GM12878 (cell line): ENCODE results near the gene PAGE5. TPM values are rescaled to one million over a fixed set of nuclear protein-coding genes. Genes with fewer than 3 reads are reported as not detected.

Experiments used
- ATAC-seq: fragments of 200-7000 bp; cut with Tn5 transposase; 3 replicates; pipeline ENCODE4 v1.9.1; 2020; ENCODE audit warnings: mild to moderate bottlenecking, moderate library complexity
- BruUV-seq: library from RNA; stranded (reverse); fragments of 400-500 nt; replicated peaks from 2 replicates; lab custom pipeline; 2021; lab: Mats Ljungman, UMichigan
- CTCF ChIA-PET: fragments of 300-600 bp; sonication (Branson Sonifier 250); formaldehyde crosslinking; extraction: SDS; loops from one replicate; lab custom pipeline; 2021; ENCODE audit warnings: inconsistent platforms; lab: Yijun Ruan, JAX
- POLR2A ChIA-PET: fragments of 350-600 bp; formaldehyde crosslinking; extraction: SDS; loops from one replicate; lab custom pipeline; 2021; ENCODE audit warnings: inconsistent platforms; lab: Charles Lee
- RAD21 ChIA-PET: fragments of 300-600 bp; sonication (Branson Sonifier 250); formaldehyde crosslinking; loops from one replicate; lab custom pipeline; 2023; ENCODE audit warnings: antibody characterized with exemption; ENCODE audit not compliant: unreplicated experiment; lab: Charles Lee
- SMC1A ChIA-PET: fragments of 300-600 bp; sonication (Branson Sonifier 250); formaldehyde crosslinking; loops from one replicate; lab custom pipeline; 2023; ENCODE audit not compliant: unreplicated experiment, uncharacterized antibody; lab: Charles Lee
- DNase-seq: peaks from one replicate; pipeline ENCODE4 v3.0.0-alpha.2; 2011; ENCODE audit warnings: low read depth, low spot score
- FAIRE-seq: peaks from 3 replicates; lab custom pipeline; 2011; peaks lifted over from hg19 to GRCh38; lab: Jason Lieb, UNC
- H2AFZ ChIP-seq: 2 replicates; pipeline ENCODE4 v1.6.0; 2011; ENCODE audit warnings: low read depth, low read length, control low read depth; ENCODE audit not compliant: control insufficient read depth
- H3K27ac ChIP-seq: 2 replicates; pipeline ENCODE4 v1.5.1; 2011; ENCODE audit warnings: control low read depth; ENCODE audit not compliant: control insufficient read depth, insufficient read depth
- H3K27me3 ChIP-seq, 2 experiments: replicated peaks in 1 of 2; 2 replicates each; pipeline versions ENCODE4 v1.6.0 to v1.6.1; 2011; ENCODE audit warnings: low read length in 1 of 2; ENCODE audit not compliant: control insufficient read depth in 2 of 2, insufficient read depth in 2 of 2
- H3K36me3 ChIP-seq, 2 experiments: 2 replicates each; pipeline ENCODE4 v1.5.1; 2011; ENCODE audit warnings: low read length in 1 of 2; ENCODE audit not compliant: control insufficient read depth in 2 of 2, insufficient read depth in 2 of 2
- H3K4me1 ChIP-seq: 2 replicates; pipeline ENCODE4 v1.6.1; 2011; ENCODE audit warnings: mild to moderate bottlenecking, low read length, moderate library complexity, mixed read lengths; ENCODE audit not compliant: control insufficient read depth, insufficient read depth
- H3K4me2 ChIP-seq: 2 replicates; pipeline ENCODE4 v1.6.0; 2011; ENCODE audit warnings: control low read depth; ENCODE audit not compliant: control insufficient read depth, insufficient read depth
- H3K4me3 ChIP-seq: fragments of 200-600 bp; sonication (generic); 2 replicates; pipeline ENCODE4 v1.5.1; 2016
- H3K79me2 ChIP-seq: 2 replicates; pipeline ENCODE4 v1.6.0; 2011; ENCODE audit warnings: low read length; ENCODE audit not compliant: control insufficient read depth, insufficient read depth
- H3K9ac ChIP-seq: 2 replicates; pipeline ENCODE4 v1.8.0; 2011; ENCODE audit warnings: low read length, control low read depth, mixed read lengths; ENCODE audit not compliant: control insufficient read depth, insufficient read depth
- H3K9me3 ChIP-seq: replicated peaks from 3 replicates; pipeline ENCODE4 v1.5.1; 2011; ENCODE audit warnings: mild to moderate bottlenecking, low read length; ENCODE audit not compliant: control insufficient read depth, insufficient read depth
- H4K20me1 ChIP-seq: 2 replicates; pipeline ENCODE4 v1.6.0; 2011; ENCODE audit not compliant: control insufficient read depth, insufficient read depth
- ATF3 ChIP-seq: IDR thresholded peaks from 2 replicates; pipeline ENCODE4 v1.6.1; 2011; ENCODE audit warnings: low read depth, mild to moderate bottlenecking, low read length, moderate library complexity, borderline replicate concordance; ENCODE audit errors: extremely low read depth
- CBFB ChIP-seq: IDR thresholded peaks from 2 replicates; pipeline ENCODE4 v1.6.1; 2016; ENCODE audit warnings: antibody characterized with exemption, low read depth
- E2F4 ChIP-seq: IDR thresholded peaks from 2 replicates; pipeline ENCODE4 v1.6.1; 2012; ENCODE audit warnings: low read depth, low read length, improper control_type of control experiment
- ELK1 ChIP-seq: IDR thresholded peaks from 2 replicates; pipeline ENCODE4 v1.6.1; 2012; ENCODE audit warnings: low read depth, low read length, improper control_type of control experiment
- HSF1 ChIP-seq: fragments of 150-350 bp; IDR thresholded peaks from 2 replicates; pipeline ENCODE4 v1.6.1; 2014; ENCODE audit warnings: mild to moderate bottlenecking, low read depth, low read length
- IRF3 ChIP-seq: fragments of 450-650 bp; IDR thresholded peaks from 2 replicates; pipeline ENCODE4 v1.6.1; 2014; ENCODE audit warnings: mild to moderate bottlenecking
- NR2C2 ChIP-seq: IDR thresholded peaks from 2 replicates; pipeline ENCODE4 v1.6.1; 2011; ENCODE audit warnings: borderline replicate concordance, low read depth; ENCODE audit not compliant: control insufficient read depth, insufficient read length
- PKNOX1 ChIP-seq: fragments of 450-650 bp; IDR thresholded peaks from 2 replicates; pipeline ENCODE4 v1.6.1; 2016; ENCODE audit warnings: mild to moderate bottlenecking
- RAD21 ChIP-seq: IDR thresholded peaks from 2 replicates; pipeline ENCODE4 v1.6.1; 2011; ENCODE audit warnings: mild to moderate bottlenecking, low read depth, low read length, moderate library complexity; ENCODE audit not compliant: insufficient read depth
- SPI1 ChIP-seq: IDR thresholded peaks from 2 replicates; pipeline ENCODE4 v1.6.1; 2011; ENCODE audit warnings: low read depth, mild to moderate bottlenecking, low read length, moderate library complexity, borderline replicate concordance; ENCODE audit not compliant: insufficient read depth
- TCF7 ChIP-seq: IDR thresholded peaks from 2 replicates; pipeline ENCODE4 v1.6.1; 2014; ENCODE audit warnings: antibody characterized with exemption, borderline replicate concordance
- WGBS: methylation state at CpG from one replicate; pipeline ENCODE4 v1.1.6; 2016; ENCODE audit warnings: low lambda C conversion rate; ENCODE audit not compliant: insufficient replicate concordance, insufficient coverage; ENCODE audit errors: missing lambda C conversion rate; 5-methylcytosine and 5-hydroxymethylcytosine counted together
- in situ Hi-C: fragments of 300-500 bp; cut with MboI; formaldehyde crosslinking; loops from 9 replicates; pipeline ENCODE4 v1.14.3; 2018; ENCODE audit warnings: mixed read lengths
- intact Hi-C: fragments of 100-400 bp; cut with micrococcal nuclease; formaldehyde crosslinking; loops from one replicate; pipeline ENCODE4 v1.14.2; 2022; ENCODE audit not compliant: unreplicated experiment
- polyA plus RNA-seq, 11 experiments: library from polyadenylated mRNA; depleted of rRNA in 4 of 11; unstranded in 6 of 11; stranded (reverse) in 5 of 11; fragments of >200 nt; fragmentation: Nextera tagmentation in 4 of 11; fragmentation: Illumina TruSeq in 1 of 11; extraction: Ambion mirVana in 4 of 11; extraction: Trizol in 1 of 11; gene quantifications; 1 replicate in 1 of 11; 2 replicates in 10 of 11; pipeline versions ENCODE4 v1.2.1 to v1.2.3, GENCODE V29; 2011 to 2016; ENCODE audit warnings: inconsistent platforms in 2 of 11, missing spikeins in 2 of 11, low read depth in 1 of 11
- total RNA-seq, 4 experiments: library from RNA; depleted of rRNA in 3 of 4; stranded (reverse); fragments of >200 nt in 3 of 4; fragmentation: Illumina TruSeq in 1 of 4; extraction: Trizol in 1 of 4; gene quantifications; 2 replicates each; pipeline versions ENCODE4 v1.2.1 to v1.2.3, GENCODE V29; 2013 to 2021

Gene PAGE5
- total and polyA plus RNA-seq, 10 of the 15 experiments (the other 5 are each of a cell fraction or from before 2014, with no cell fraction given): 0.23 to 3.7 (median 0.47) TPM; not detected in 6

GRCh38 chrX:55213381-55213780 lies 6.8 kb upstream of the PAGE5 start:
- Histone ChIP-seq H3K27me3 (no peaks in the 10 kb centered on the region), H3K27ac (no peak overlapping the region), H3K36me3 (no peaks in the 10 kb centered on the region), H3K9ac (no peak overlapping the region), H3K9me3 (no peaks in the 10 kb centered on the region), H3K4me2 (no peak overlapping the region), H3K79me2 (no peaks in the 10 kb centered on the region), H2AFZ (no peak overlapping the region), H4K20me1 (no peaks in the 10 kb centered on the region), H3K4me3 (no peak overlapping the region), H3K4me1 (no peaks in the 10 kb centered on the region)
- no TSS peak for BruUV-seq
- ChIA-PET SMC1A (no interaction called here), POLR2A (no interaction called here), RAD21 (no interaction called here), CTCF (no interaction called here)
- intact Hi-C loops: no loop called here
- DNase-seq: no peak
- FAIRE-seq: no peak
- in situ Hi-C loops: no loop called here
- ATAC-seq: no peak
- no peak for TF ChIP-seq PKNOX1
- no peak for TF ChIP-seq TCF7
- TF ChIP-seq NR2C2: no peak
- TF ChIP-seq E2F4: no peak
- no peak for TF ChIP-seq CBFB
- no peak for TF ChIP-seq RAD21
- no peak for TF ChIP-seq SPI1
- no peak for TF ChIP-seq ATF3
- no peak for TF ChIP-seq HSF1
- no peak for TF ChIP-seq ELK1
- TF ChIP-seq IRF3: no peak
- whole genome bisulfite sequencing: 3% methylated on average over 3 of the region's 3 CpGs
